Vagina (tissue), 2 donors: ENCODE measurements around the gene GPX8. TPM values are rescaled to one million over a fixed set of nuclear protein-coding genes. Genes with fewer than 3 reads are reported as not detected.

Experiments
- DNase-seq, 2 donors: peaks; one replicate each; pipeline ENCODE4 v3.0.0-alpha.2; 2017; ENCODE audit errors: extremely low spot score in 2 of 2
- H3K27ac ChIP-seq: fragments of 200-600 bp; sonication (generic); one replicate; pipeline ENCODE4 v1.5.1; 2019
- H3K27me3 ChIP-seq: fragments of 200-600 bp; sonication (generic); one replicate; pipeline ENCODE4 v1.5.1; 2019
- H3K36me3 ChIP-seq, 2 donors: fragments of 200-600 bp; sonication (generic); one replicate each; pipeline ENCODE4 v1.5.1; 2017 to 2019
- H3K4me1 ChIP-seq: fragments of 200-600 bp; sonication (generic); one replicate; pipeline ENCODE4 v1.5.1; 2019
- H3K4me3 ChIP-seq, 2 donors: fragments of 200-600 bp; sonication (generic); 1 replicate in 1 of 2; 2 replicates in 1 of 2; pipeline ENCODE4 v1.5.1; 2016 to 2019
- H3K9me3 ChIP-seq: fragments of 200-600 bp; sonication (generic); one replicate; pipeline ENCODE4 v1.5.1; 2019
- POLR2A ChIP-seq, 2 donors: fragments of 450-650 bp; IDR thresholded peaks; one replicate each; pipeline ENCODE4 v1.6.1; 2017; ENCODE audit warnings: antibody characterized with exemption in 2 of 2, mild to moderate bottlenecking in 2 of 2, moderate library complexity in 2 of 2
- POLR2AphosphoS5 ChIP-seq, 2 donors: sonication (generic); formaldehyde crosslinking; IDR thresholded peaks; one replicate each; pipeline ENCODE4 v1.9.0; 2017; ENCODE audit warnings: antibody characterized with exemption in 2 of 2, mild to moderate bottlenecking in 2 of 2, low read depth in 1 of 2; ENCODE audit not compliant: insufficient read depth in 1 of 2
- intact Hi-C: fragments of 100-400 bp; cut with DNase I; formaldehyde crosslinking; loops from one replicate; pipeline ENCODE4 v1.15.1; 2023
- microRNA counts, 2 donors: library from miRNA; unstranded; fragments of <30 nt; microRNA quantifications; one replicate each; lab custom pipeline; 2016 to 2017
- microRNA-seq: library from miRNA; unstranded; fragments of <30 nt; microRNA quantifications from one replicate; pipeline ENCODE4, GENCODE V29; 2017; ENCODE audit warnings: borderline number of aligned reads, borderline replicate concordance
- small RNA-seq: library from RNA; depleted of rRNA; stranded (forward); fragments of <200 nt; gene quantifications from one replicate; pipeline ENCODE3, GENCODE V24; 2016
- total RNA-seq: library from RNA; depleted of rRNA; stranded (reverse); fragments of >200 nt; gene quantifications from one replicate; pipeline ENCODE4 v1.2.3, GENCODE V29; 2016
- TF ChIP-seq, protein P1 (sequence below), 3 experiments: fragments of 450-650 bp in 2 of 3; fragments of 200-600 bp in 1 of 3; sonication (generic) in 1 of 3; IDR thresholded peaks; one replicate each; pipeline ENCODE4 v1.5.1; 2017 to 2019; ENCODE audit warnings: antibody characterized with exemption in 3 of 3, mild to moderate bottlenecking in 2 of 3, moderate library complexity in 2 of 3

The GPX8 gene
- total RNA-seq, 1 donor from 2014 or later, result 22.1 TPM

- Histone ChIP-seq H3K9me3 (no peaks in the 10 kb centered on the region), H3K4me3 (no peak overlapping the region), H3K27ac (no peak overlapping the region), H3K4me1 (no peaks in the 10 kb centered on the region), H3K36me3 (no peaks in the 10 kb centered on the region), H3K27me3 (no peaks in the 10 kb centered on the region)
- DNase-seq, result no peak
- intact Hi-C loops, result no loop called here
- TF ChIP-seq, protein P1, sequence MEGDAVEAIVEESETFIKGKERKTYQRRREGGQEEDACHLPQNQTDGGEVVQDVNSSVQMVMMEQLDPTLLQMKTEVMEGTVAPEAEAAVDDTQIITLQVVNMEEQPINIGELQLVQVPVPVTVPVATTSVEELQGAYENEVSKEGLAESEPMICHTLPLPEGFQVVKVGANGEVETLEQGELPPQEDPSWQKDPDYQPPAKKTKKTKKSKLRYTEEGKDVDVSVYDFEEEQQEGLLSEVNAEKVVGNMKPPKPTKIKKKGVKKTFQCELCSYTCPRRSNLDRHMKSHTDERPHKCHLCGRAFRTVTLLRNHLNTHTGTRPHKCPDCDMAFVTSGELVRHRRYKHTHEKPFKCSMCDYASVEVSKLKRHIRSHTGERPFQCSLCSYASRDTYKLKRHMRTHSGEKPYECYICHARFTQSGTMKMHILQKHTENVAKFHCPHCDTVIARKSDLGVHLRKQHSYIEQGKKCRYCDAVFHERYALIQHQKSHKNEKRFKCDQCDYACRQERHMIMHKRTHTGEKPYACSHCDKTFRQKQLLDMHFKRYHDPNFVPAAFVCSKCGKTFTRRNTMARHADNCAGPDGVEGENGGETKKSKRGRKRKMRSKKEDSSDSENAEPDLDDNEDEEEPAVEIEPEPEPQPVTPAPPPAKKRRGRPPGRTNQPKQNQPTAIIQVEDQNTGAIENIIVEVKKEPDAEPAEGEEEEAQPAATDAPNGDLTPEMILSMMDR (IDR thresholded peaks at IDR 0.05), result no peak
- TF ChIP-seq POLR2A (IDR thresholded peaks at IDR 0.05), result no peak
- no peak for TF ChIP-seq POLR2AphosphoS5 (IDR thresholded peaks at IDR 0.05; ENCODE audit: insufficient read depth in 1 of 2, low read depth in 1 of 2)
Measured at GRCh38 chr5:55191165-55191564, 31.2 kb downstream of the GPX8 start.

GRCh38 chr5:55205001-55205400, 45.0 kb downstream of the GPX8 start:
- Histone ChIP-seq H3K9me3 (no peaks in the 10 kb centered on the region), H3K4me1 (no peaks in the 10 kb centered on the region), H3K36me3 (no peaks in the 10 kb centered on the region), H3K4me3 (no peak overlapping the region), H3K27ac (no peak overlapping the region), H3K27me3 (no peaks in the 10 kb centered on the region)
- intact Hi-C loops, result no loop called here
- no peak for TF ChIP-seq POLR2A (IDR thresholded peaks at IDR 0.05)
- TF ChIP-seq POLR2AphosphoS5 (IDR thresholded peaks at IDR 0.05; ENCODE audit: insufficient read depth in 1 of 2, low read depth in 1 of 2), result no peak
- TF ChIP-seq, protein P1 (IDR thresholded peaks at IDR 0.05), result no peak
- no peak for DNase-seq

- intact Hi-C loops, result no loop called here
- Histone ChIP-seq H3K27me3 (no peaks in the 10 kb centered on the region), H3K36me3 (no peaks in the 10 kb centered on the region), H3K9me3 (no peaks in the 10 kb centered on the region), H3K27ac (no peak overlapping the region), H3K4me3 (no peak overlapping the region), H3K4me1 (no peaks in the 10 kb centered on the region)
- TF ChIP-seq, protein P1 (IDR thresholded peaks at IDR 0.05), result no peak
- no peak for TF ChIP-seq POLR2AphosphoS5 (IDR thresholded peaks at IDR 0.05; ENCODE audit: insufficient read depth in 1 of 2, low read depth in 1 of 2)
- TF ChIP-seq POLR2A (IDR thresholded peaks at IDR 0.05), result no peak
- DNase-seq, result no peak
Measured at GRCh38 chr5:55211184-55211874, 51.4 kb downstream of the GPX8 start.

MicroRNAs encoded within 50 kb of the gene (microRNA counts, 767-probe panel; counts per million panel counts)
- microRNA hsa-miR-449a (lab: Ali Mortazavi, UCI), result 238 to 261 counts per million in 2 donors
- microRNA hsa-miR-449b-5p (lab: Ali Mortazavi, UCI), result 238 to 261 counts per million in 2 donors
- 238 to 261 counts per million in 2 donors for microRNA hsa-miR-449c-5p (lab: Ali Mortazavi, UCI)

Small RNA genes lying within 50 kb of the gene (microRNA-seq; reads per million reads assigned to microRNA genes)
- 4.3 reads per million for gene MIR449A
- gene MIR449B, result not detected
- not detected for gene MIR449C

Small RNA genes lying within 50 kb of the gene (small RNA-seq; reads per million reads assigned to genes)
- gene MIR449A, result not detected
- not detected for gene MIR449B
- not detected for gene MIR449C

Other genes with a start within 250 kb of the GPX8 start
- gene ESM1, start 174.6 kb upstream of the GPX8 start, total RNA-seq, result not detected
- gene GZMK, start 135.9 kb upstream of the GPX8 start, total RNA-seq, result 9.1 TPM
- gene GZMA, start 57.5 kb upstream of the GPX8 start, total RNA-seq, result 1.2 TPM
- gene CDC20B, start 13.0 kb downstream of the GPX8 start, total RNA-seq, result not detected
- not detected for gene MCIDAS, start 67.1 kb downstream of the GPX8 start, total RNA-seq
- not detected for gene CCNO, start 73.4 kb downstream of the GPX8 start, total RNA-seq
- 19.2 TPM for gene DHX29, start 147.5 kb downstream of the GPX8 start, total RNA-seq
- 68.0 TPM for gene MTREX, start 147.8 kb downstream of the GPX8 start, total RNA-seq